Measurements from ENCODE around the gene ADCY6. TPM values are rescaled to one million over a fixed set of nuclear protein-coding genes. Genes with fewer than 3 reads are reported as not detected.

ADCY6 gene
- total RNA-seq, 1 experiment from 2014 or later: 48.3 TPM

- TSS peak; percentile 97 for BruUV-seq (replicated peaks)
- intact Hi-C loops (cut with micrococcal nuclease; ENCODE audit: unreplicated experiment): loop anchor here (2.0 kb wide), 2 partner anchors 34 to 72 kb away; partner anchors contain the start of genes ADCY6 and KANSL2
- Histone ChIP-seq H3K9me3 (ENCODE audit: insufficient read depth, low read depth) (peaks cover 12% of the 10 kb centered on the region; the same call in 1 of the 2 replicates), H3K79me2 (ENCODE audit: low read depth) (peaks cover 42% of the 10 kb centered on the region), H2AFZ (peak overlapping the region; percentile 92), H3K4me1 (replicated peaks; ENCODE audit: insufficient read depth) (peaks cover 15% of the 10 kb centered on the region), H3K27ac (peak overlapping the region; percentile 85), H3K4me2 (peak overlapping the region; percentile 72), H3K9me2 (ENCODE audit: insufficient read depth) (no peaks in the 10 kb centered on the region), H3K36me3 (ENCODE audit: low read depth) (peaks cover 19% of the 10 kb centered on the region), H3K27me3 (ENCODE audit: insufficient read depth, low read depth) (no peaks in the 10 kb centered on the region), H3K4me3 (peak overlapping the region; percentile 96), H3F3A (ENCODE audit: insufficient read depth, low read depth) (peaks cover 34% of the 10 kb centered on the region), H4K20me1 (ENCODE audit: insufficient read depth) (peaks cover 24% of the 10 kb centered on the region)
- POLR2A ChIA-PET (ENCODE audit: unreplicated experiment): no interaction called here
- no peak for TF ChIP-seq EZH2 (IDR thresholded peaks at IDR 0.05; ENCODE audit: low read depth)
- TF ChIP-seq, protein P1, sequence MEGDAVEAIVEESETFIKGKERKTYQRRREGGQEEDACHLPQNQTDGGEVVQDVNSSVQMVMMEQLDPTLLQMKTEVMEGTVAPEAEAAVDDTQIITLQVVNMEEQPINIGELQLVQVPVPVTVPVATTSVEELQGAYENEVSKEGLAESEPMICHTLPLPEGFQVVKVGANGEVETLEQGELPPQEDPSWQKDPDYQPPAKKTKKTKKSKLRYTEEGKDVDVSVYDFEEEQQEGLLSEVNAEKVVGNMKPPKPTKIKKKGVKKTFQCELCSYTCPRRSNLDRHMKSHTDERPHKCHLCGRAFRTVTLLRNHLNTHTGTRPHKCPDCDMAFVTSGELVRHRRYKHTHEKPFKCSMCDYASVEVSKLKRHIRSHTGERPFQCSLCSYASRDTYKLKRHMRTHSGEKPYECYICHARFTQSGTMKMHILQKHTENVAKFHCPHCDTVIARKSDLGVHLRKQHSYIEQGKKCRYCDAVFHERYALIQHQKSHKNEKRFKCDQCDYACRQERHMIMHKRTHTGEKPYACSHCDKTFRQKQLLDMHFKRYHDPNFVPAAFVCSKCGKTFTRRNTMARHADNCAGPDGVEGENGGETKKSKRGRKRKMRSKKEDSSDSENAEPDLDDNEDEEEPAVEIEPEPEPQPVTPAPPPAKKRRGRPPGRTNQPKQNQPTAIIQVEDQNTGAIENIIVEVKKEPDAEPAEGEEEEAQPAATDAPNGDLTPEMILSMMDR (conservative IDR thresholded peaks at IDR 0.05): no peak
- CTCF ChIA-PET: no interaction called here
- DNase-seq: no peak
Measured at GRCh38 chr12:48717252-48717695, 71.6 kb downstream of the ADCY6 start.

GRCh38 chr12:48716493-48717251 lies 72.2 kb downstream of the ADCY6 start, which contains the start of gene CCNT1:
Gene CCNT1 (minus strand): TSS chr12:48716707. CDS start chr12:48716675, 32 bp downstream.
- Histone ChIP-seq H3K4me2 (peak within 1 kb of the TSS; percentile 93), H3K36me3 (ENCODE audit: low read depth) (peaks cover 24% of the 10 kb centered on the region), H3K79me2 (ENCODE audit: low read depth) (peaks cover 48% of the 10 kb centered on the region), H3K9me2 (ENCODE audit: insufficient read depth) (no peaks in the 10 kb centered on the region), H3K9me3 (ENCODE audit: insufficient read depth, low read depth) (peaks cover 12% of the 10 kb centered on the region; the same call in 1 of the 2 replicates), H3K27me3 (ENCODE audit: insufficient read depth, low read depth) (no peaks in the 10 kb centered on the region), H4K20me1 (ENCODE audit: insufficient read depth) (peaks cover 30% of the 10 kb centered on the region), H3K4me1 (replicated peaks; ENCODE audit: insufficient read depth) (peaks cover 15% of the 10 kb centered on the region), H2AFZ (peak within 1 kb of the TSS; percentile 92), H3K27ac (peak within 1 kb of the TSS; percentile 85), H3K4me3 (peak within 1 kb of the TSS; percentile 96), H3F3A (ENCODE audit: insufficient read depth, low read depth) (peaks cover 34% of the 10 kb centered on the region)
- intact Hi-C loops (cut with micrococcal nuclease; ENCODE audit: unreplicated experiment): loop anchor here (2.0 kb wide), 2 partner anchors 34 to 72 kb away; partner anchors contain the start of genes ADCY6 and KANSL2
- TF ChIP-seq, protein P1 (conservative IDR thresholded peaks at IDR 0.05): peak; percentile 10; the same call in 1 of the 2 replicates
- TF ChIP-seq EZH2 (IDR thresholded peaks at IDR 0.05; ENCODE audit: low read depth): no peak
- no TSS peak for BruUV-seq (replicated peaks)
- ChIA-PET CTCF (no interaction called here), POLR2A (ENCODE audit: unreplicated experiment) (no interaction called here)
- DNase-seq: peak; percentile 98 to 99

Small RNA genes lying within 50 kb of the gene (microRNA-seq; reads per million reads assigned to microRNA genes)
- gene MIR4701 (ENCODE audit: borderline number of aligned reads, borderline replicate concordance): not detected

Other genes with a start within 250 kb of the ADCY6 start
- not detected in 2 replicates for gene LALBA, start 219.0 kb downstream of the ADCY6 start, total RNA-seq (2021)
- gene KANSL2, start 106.9 kb downstream of the ADCY6 start, total RNA-seq (2021): 21.8 and 28.2 TPM in 2 replicates
- 20.3 and 50.8 TPM in 2 replicates for gene CCNT1, start 72.4 kb downstream of the ADCY6 start, total RNA-seq (2021)
- gene CACNB3, start 29.4 kb upstream of the ADCY6 start, total RNA-seq (2021): 35.4 TPM in 2 replicates
- gene DDX23, start 63.1 kb upstream of the ADCY6 start, total RNA-seq (2021): 91.4 and 108 TPM in 2 replicates
- 2.7 and 4.0 TPM in 2 replicates for gene RND1, start 76.8 kb upstream of the ADCY6 start, total RNA-seq (2021)
- gene FKBP11, start 136.4 kb upstream of the ADCY6 start, total RNA-seq (2021): 23.5 and 25.5 TPM in 2 replicates
- gene ARF3, start 168.4 kb upstream of the ADCY6 start, total RNA-seq (2021): 200 and 205 TPM in 2 replicates
- 0.73 TPM in 1 of 2 replicates, not detected in the other for gene WNT10B, start 182.6 kb upstream of the ADCY6 start, total RNA-seq (2021)
- gene WNT1, start 189.2 kb upstream of the ADCY6 start, total RNA-seq (2021): not detected in 2 replicates
- gene DDN, start 210.3 kb upstream of the ADCY6 start, total RNA-seq (2021): 0.10 and 0.17 TPM in 2 replicates
- gene PRKAG1, start 229.7 kb upstream of the ADCY6 start, total RNA-seq (2021): 48.8 and 53.6 TPM in 2 replicates